K562 (cell line): Measurements from ENCODE around the gene RPS15A. TPM values are rescaled to one million over a fixed set of nuclear protein-coding genes. Genes with fewer than 3 reads are reported as not detected.

Experiments
- BACH1 ChIP-seq: fragments of 200-800 bp; sonication (Bioruptor generic); IDR thresholded peaks from 2 replicates; pipeline ENCODE4 v1.6.1; 2016; ENCODE audit warnings: missing genetic modification characterization, missing compliant biosample characterization
- DACH1 ChIP-seq: fragments of 450-650 bp; IDR thresholded peaks from 2 replicates; pipeline ENCODE4 v1.6.1; 2018; ENCODE audit not compliant: partially characterized antibody
- EHMT2 ChIP-seq: fragments of 450-650 bp; IDR thresholded peaks from 2 replicates; pipeline ENCODE4 v1.6.1; 2018; ENCODE audit warnings: antibody characterized with exemption
- ETV5 ChIP-seq: sonication (generic); formaldehyde crosslinking; IDR thresholded peaks from 2 replicates; pipeline ENCODE4 v1.4.0; 2020; ENCODE audit warnings: low read depth, mild to moderate bottlenecking, missing genetic modification reagents
- FOSL1 ChIP-seq: fragments of 200-800 bp; sonication (Bioruptor generic); conservative IDR thresholded peaks from 2 replicates; pipeline ENCODE4 v1.6.1; 2016; ENCODE audit warnings: missing genetic modification characterization, missing compliant biosample characterization
- HNRNPLL ChIP-seq: fragments of 200-400 bp; formaldehyde crosslinking; IDR thresholded peaks from 2 replicates; pipeline ENCODE4 v1.6.1; 2017; ENCODE audit warnings: low read length, low read depth, mild to moderate bottlenecking; ENCODE audit not compliant: poor library complexity, severe bottlenecking
- JUN ChIP-seq, 2 experiments: sonication (generic) in 1 of 2; formaldehyde crosslinking in 1 of 2; IDR thresholded peaks; 2 replicates each; pipeline versions ENCODE4 v1.6.1 to v1.8.0; 2012 to 2022; ENCODE audit warnings: borderline replicate concordance in 2 of 2, mild to moderate bottlenecking in 2 of 2, improper control_type of control experiment in 1 of 2, low read depth in 1 of 2, low read length in 1 of 2, missing genetic modification reagents in 1 of 2
- KLF10 ChIP-seq: fragments of 250-450 bp; sonication (Bioruptor Pico); IDR thresholded peaks from 2 replicates; pipeline ENCODE4 v1.6.1; 2021; ENCODE audit warnings: matching md5 sums
- MTA3 ChIP-seq: fragments of 450-650 bp; formaldehyde crosslinking; IDR thresholded peaks from 2 replicates; pipeline ENCODE4 v1.6.1; 2017; ENCODE audit warnings: mild to moderate bottlenecking, borderline replicate concordance
- RBBP5 ChIP-seq: fragments of 200-600 bp; sonication (generic); IDR thresholded peaks from 2 replicates; pipeline ENCODE4 v1.6.1; 2012; ENCODE audit warnings: borderline replicate concordance, mild to moderate bottlenecking, low read length, control low read depth, inconsistent platforms; ENCODE audit not compliant: insufficient read depth, poor library complexity, severe bottlenecking
- SP1 ChIP-seq: sonication (generic); formaldehyde crosslinking; IDR thresholded peaks from 2 replicates; pipeline ENCODE4 v1.8.1; 2022; ENCODE audit warnings: mild to moderate bottlenecking, missing genetic modification reagents
- TOE1 ChIP-seq, 2 experiments: fragments of 450-650 bp in 1 of 2; sonication (generic) in 1 of 2; formaldehyde crosslinking in 1 of 2; IDR thresholded peaks; 2 replicates each; pipeline versions ENCODE4 v1.7.1 to v1.8.0; 2016 to 2022; ENCODE audit warnings: borderline replicate concordance in 2 of 2, mild to moderate bottlenecking in 2 of 2, antibody characterized with exemption in 1 of 2, inconsistent platforms in 1 of 2, low read depth in 1 of 2, missing genetic modification reagents in 1 of 2, moderate library complexity in 1 of 2
- ZKSCAN8 ChIP-seq: fragments of 200-800 bp; sonication (Bioruptor generic); IDR thresholded peaks from 2 replicates; pipeline ENCODE4 v1.6.1; 2016; ENCODE audit warnings: missing genetic modification characterization, missing compliant biosample characterization
- ZNF133 ChIP-seq: fragments of 250-450 bp; sonication (Bioruptor Pico); IDR thresholded peaks from 2 replicates; pipeline ENCODE4 v1.4.0; 2020; ENCODE audit warnings: mild to moderate bottlenecking
- ZNF212 ChIP-seq: fragments of 450-650 bp; formaldehyde crosslinking; IDR thresholded peaks from 2 replicates; pipeline ENCODE4 v1.4.0; 2020; ENCODE audit warnings: mild to moderate bottlenecking
- ZNF551 ChIP-seq: fragments of 250-450 bp; sonication (Bioruptor Pico); IDR thresholded peaks from 2 replicates; pipeline ENCODE4 v1.5.0; 2021; ENCODE audit warnings: mild to moderate bottlenecking, moderate library complexity
- polyA plus RNA-seq, 8 experiments: library from polyadenylated mRNA; depleted of rRNA in 4 of 8; stranded (reverse) in 5 of 8; unstranded in 3 of 8; fragments of >200 nt; fragmentation: Nextera tagmentation in 2 of 8; fragmentation: Illumina TruSeq in 1 of 8; extraction: Ambion mirVana in 2 of 8; extraction: Trizol in 1 of 8; gene quantifications; 2 replicates each; pipeline versions ENCODE4 v1.2.1 to v1.2.3, GENCODE V29; 2011 to 2014; ENCODE audit warnings: inconsistent platforms in 1 of 8, missing spikeins in 1 of 8
- total RNA-seq, 7 experiments: library from RNA; depleted of rRNA in 6 of 7; stranded (reverse); fragments of >200 nt in 6 of 7; fragmentation: Illumina TruSeq in 2 of 7; extraction: Trizol in 2 of 7; gene quantifications; 2 replicates each; pipeline versions ENCODE4 v1.2.1 to v1.2.3, GENCODE V29; 2011 to 2021; ENCODE audit warnings: low replicate concordance in 1 of 7
- TF ChIP-seq, protein P1 (sequence below): fragments of 450-650 bp; IDR thresholded peaks from 2 replicates; pipeline ENCODE4 v1.6.1; 2016; ENCODE audit warnings: borderline replicate concordance
- TF ChIP-seq, protein P2 (sequence below): fragments of 250-450 bp; sonication (Bioruptor Pico); IDR thresholded peaks from 2 replicates; pipeline ENCODE4 v1.8.0; 2021; ENCODE audit warnings: borderline replicate concordance, mild to moderate bottlenecking, moderate library complexity; ENCODE audit not compliant: poor library complexity, severe bottlenecking
- TF ChIP-seq, protein P3 (sequence below): fragments of 450-650 bp; IDR thresholded peaks from 2 replicates; pipeline ENCODE4 v1.6.1; 2016; ENCODE audit warnings: mild to moderate bottlenecking
- TF ChIP-seq, protein P4 (sequence below): sonication (generic); formaldehyde crosslinking; IDR thresholded peaks from 2 replicates; pipeline ENCODE4 v1.8.1; 2023; ENCODE audit warnings: mild to moderate bottlenecking, missing genetic modification reagents, moderate library complexity

Gene RPS15A
- total and polyA plus RNA-seq, 9 of the 15 experiments (the other 6 are each of a cell fraction or from before 2014, with no cell fraction given), result 1,397 to 5,474 (median 2,798) TPM

DNA sequence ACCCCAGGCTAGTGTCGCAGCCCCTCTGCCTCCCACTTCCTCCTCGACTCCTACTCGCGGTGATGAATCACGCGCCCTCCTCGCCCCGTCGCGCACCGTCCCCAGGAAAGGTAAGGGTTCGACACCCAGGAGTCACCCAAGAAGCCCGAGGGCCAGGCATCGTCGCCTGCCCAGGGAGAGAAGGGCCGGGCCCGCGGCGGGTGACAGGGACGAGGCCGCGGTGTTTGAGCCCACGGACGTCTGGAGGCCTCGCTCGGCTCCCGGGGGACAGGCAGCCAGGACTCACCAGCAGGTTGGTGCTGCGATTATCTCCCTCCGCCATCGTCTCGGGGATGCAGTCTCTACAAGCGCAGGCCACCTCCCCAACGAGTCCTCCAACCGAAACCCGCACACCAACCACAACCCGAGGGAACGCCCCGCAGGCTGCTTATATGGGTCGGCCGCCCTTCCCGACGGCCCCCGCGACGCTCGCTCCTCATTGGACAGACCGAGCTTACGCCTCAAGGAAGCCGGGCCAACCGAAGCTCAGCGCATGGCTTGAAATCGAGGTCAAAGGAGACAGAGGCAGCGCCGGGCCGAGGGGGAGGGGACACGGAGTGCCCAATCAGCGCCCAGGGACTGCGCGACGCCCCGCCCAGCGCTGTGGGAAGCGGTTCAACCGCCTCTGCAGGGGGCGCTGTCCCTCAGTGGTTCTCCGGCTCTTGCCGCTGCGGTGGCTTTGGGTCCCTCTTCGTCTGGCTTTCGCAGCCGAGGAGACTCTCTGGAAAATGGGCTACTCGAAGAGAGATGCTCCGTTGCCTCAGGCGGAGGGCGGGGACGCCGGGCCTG, 11.2 kb upstream of the RPS15A start, which contains the start of gene ARL6IP1 (continued):
- TF ChIP-seq, protein P1, sequence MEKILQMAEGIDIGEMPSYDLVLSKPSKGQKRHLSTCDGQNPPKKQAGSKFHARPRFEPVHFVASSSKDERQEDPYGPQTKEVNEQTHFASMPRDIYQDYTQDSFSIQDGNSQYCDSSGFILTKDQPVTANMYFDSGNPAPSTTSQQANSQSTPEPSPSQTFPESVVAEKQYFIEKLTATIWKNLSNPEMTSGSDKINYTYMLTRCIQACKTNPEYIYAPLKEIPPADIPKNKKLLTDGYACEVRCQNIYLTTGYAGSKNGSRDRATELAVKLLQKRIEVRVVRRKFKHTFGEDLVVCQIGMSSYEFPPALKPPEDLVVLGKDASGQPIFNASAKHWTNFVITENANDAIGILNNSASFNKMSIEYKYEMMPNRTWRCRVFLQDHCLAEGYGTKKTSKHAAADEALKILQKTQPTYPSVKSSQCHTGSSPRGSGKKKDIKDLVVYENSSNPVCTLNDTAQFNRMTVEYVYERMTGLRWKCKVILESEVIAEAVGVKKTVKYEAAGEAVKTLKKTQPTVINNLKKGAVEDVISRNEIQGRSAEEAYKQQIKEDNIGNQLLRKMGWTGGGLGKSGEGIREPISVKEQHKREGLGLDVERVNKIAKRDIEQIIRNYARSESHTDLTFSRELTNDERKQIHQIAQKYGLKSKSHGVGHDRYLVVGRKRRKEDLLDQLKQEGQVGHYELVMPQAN, result peak; percentile 83; the same call in 1 of the 2 replicates
- TF ChIP-seq HNRNPLL (peak; percentile 64), TOE1 (IDR thresholded peaks at IDR 0.05; ENCODE audit: borderline replicate concordance) (peak; percentile 80; the same call in 1 of the 2 replicates), TOE1 (CRISPR knock-in tag; IDR thresholded peaks at IDR 0.05; ENCODE audit: borderline replicate concordance, low read depth) (no peak; the same call in 1 of the 2 replicates), ZNF133 (CRISPR knock-in tag) (no peak), ZKSCAN8 (CRISPR knock-in tag) (no peak), JUN (IDR thresholded peaks at IDR 0.05; ENCODE audit: borderline replicate concordance, low read depth, low read length) (peak; percentile 42), JUN (CRISPR knock-in tag; IDR thresholded peaks at IDR 0.05; ENCODE audit: borderline replicate concordance) (peak; percentile 72; the same call in 1 of the 2 replicates), EHMT2 (no peak), DACH1 (no peak), ZNF551 (CRISPR knock-in tag) (no peak), BACH1 (tag) (no peak), KLF10 (no peak), MTA3 (peak; percentile 100), SP1 (CRISPR knock-in tag) (peak; percentile 99), ETV5 (CRISPR knock-in tag) (peak; percentile 66), ZNF212 (CRISPR knock-in tag) (no peak), FOSL1 (tag) (peak; percentile 74), RBBP5 (peak; percentile 73)
- TF ChIP-seq, protein P2, sequence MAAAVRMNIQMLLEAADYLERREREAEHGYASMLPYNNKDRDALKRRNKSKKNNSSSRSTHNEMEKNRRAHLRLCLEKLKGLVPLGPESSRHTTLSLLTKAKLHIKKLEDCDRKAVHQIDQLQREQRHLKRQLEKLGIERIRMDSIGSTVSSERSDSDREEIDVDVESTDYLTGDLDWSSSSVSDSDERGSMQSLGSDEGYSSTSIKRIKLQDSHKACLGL (CRISPR knock-in tag), result no peak
- TF ChIP-seq, protein P3, sequence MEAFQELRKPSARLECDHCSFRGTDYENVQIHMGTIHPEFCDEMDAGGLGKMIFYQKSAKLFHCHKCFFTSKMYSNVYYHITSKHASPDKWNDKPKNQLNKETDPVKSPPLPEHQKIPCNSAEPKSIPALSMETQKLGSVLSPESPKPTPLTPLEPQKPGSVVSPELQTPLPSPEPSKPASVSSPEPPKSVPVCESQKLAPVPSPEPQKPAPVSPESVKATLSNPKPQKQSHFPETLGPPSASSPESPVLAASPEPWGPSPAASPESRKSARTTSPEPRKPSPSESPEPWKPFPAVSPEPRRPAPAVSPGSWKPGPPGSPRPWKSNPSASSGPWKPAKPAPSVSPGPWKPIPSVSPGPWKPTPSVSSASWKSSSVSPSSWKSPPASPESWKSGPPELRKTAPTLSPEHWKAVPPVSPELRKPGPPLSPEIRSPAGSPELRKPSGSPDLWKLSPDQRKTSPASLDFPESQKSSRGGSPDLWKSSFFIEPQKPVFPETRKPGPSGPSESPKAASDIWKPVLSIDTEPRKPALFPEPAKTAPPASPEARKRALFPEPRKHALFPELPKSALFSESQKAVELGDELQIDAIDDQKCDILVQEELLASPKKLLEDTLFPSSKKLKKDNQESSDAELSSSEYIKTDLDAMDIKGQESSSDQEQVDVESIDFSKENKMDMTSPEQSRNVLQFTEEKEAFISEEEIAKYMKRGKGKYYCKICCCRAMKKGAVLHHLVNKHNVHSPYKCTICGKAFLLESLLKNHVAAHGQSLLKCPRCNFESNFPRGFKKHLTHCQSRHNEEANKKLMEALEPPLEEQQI, result peak; percentile 98
- TF ChIP-seq, protein P4, sequence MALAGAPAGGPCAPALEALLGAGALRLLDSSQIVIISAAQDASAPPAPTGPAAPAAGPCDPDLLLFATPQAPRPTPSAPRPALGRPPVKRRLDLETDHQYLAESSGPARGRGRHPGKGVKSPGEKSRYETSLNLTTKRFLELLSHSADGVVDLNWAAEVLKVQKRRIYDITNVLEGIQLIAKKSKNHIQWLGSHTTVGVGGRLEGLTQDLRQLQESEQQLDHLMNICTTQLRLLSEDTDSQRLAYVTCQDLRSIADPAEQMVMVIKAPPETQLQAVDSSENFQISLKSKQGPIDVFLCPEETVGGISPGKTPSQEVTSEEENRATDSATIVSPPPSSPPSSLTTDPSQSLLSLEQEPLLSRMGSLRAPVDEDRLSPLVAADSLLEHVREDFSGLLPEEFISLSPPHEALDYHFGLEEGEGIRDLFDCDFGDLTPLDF (CRISPR knock-in tag), result peak; percentile 55; the same call in 1 of the 2 replicates
